Neural cell (in vitro differentiated cells): ENCODE measurements around the gene LY6G5B. TPM values are rescaled to one million over a fixed set of nuclear protein-coding genes. Genes with fewer than 3 reads are reported as not detected.

Source experiments
- H2AFZ ChIP-seq: fragments of 200-600, 300-800 bp; sonication (generic), shearing (Covaris generic); 2 replicates; pipeline ENCODE4 v1.6.0; 2014; ENCODE audit warnings: low read depth, mild to moderate bottlenecking, antibody characterized with exemption, low read length, moderate library complexity
- H3F3A ChIP-seq: fragments of 200-600 bp; shearing (Covaris generic); 2 replicates; pipeline ENCODE4 v1.6.1; 2016; ENCODE audit warnings: mild to moderate bottlenecking, moderate library complexity, mixed read lengths, antibody characterized with exemption, low read length; ENCODE audit not compliant: insufficient read depth, poor library complexity, severe bottlenecking
- H3K27ac ChIP-seq: fragments of 200-600, 300-800 bp; sonication (generic), shearing (Covaris generic); 2 replicates; pipeline ENCODE4 v1.5.1; 2014; ENCODE audit warnings: mild to moderate bottlenecking, low read length, moderate library complexity
- H3K27me3 ChIP-seq: fragments of 300-800, 200-600 bp; sonication (generic), shearing (Covaris generic); 2 replicates; pipeline ENCODE4 v1.6.0; 2014; ENCODE audit warnings: mild to moderate bottlenecking, low read depth, low read length, moderate library complexity; ENCODE audit not compliant: insufficient read depth
- H3K36me3 ChIP-seq: fragments of 300-800, 200-600 bp; sonication (generic), shearing (Covaris generic); 2 replicates; pipeline ENCODE4 v1.5.1; 2014; ENCODE audit warnings: mild to moderate bottlenecking, antibody characterized with exemption, low read length, moderate library complexity; ENCODE audit not compliant: insufficient read depth
- H3K4me2 ChIP-seq: fragments of 300-800, 200-600 bp; sonication (generic), shearing (Covaris generic); 2 replicates; pipeline ENCODE4 v1.6.0; 2014; ENCODE audit warnings: mild to moderate bottlenecking, low read length
- H3K4me3 ChIP-seq: fragments of 300-800, 200-600 bp; sonication (generic), shearing (Covaris generic); 2 replicates; pipeline ENCODE4 v1.5.1; 2014; ENCODE audit warnings: mild to moderate bottlenecking, low read length, moderate library complexity
- H3K79me2 ChIP-seq: fragments of 200-600 bp; shearing (Covaris generic); replicated peaks from 2 replicates; pipeline ENCODE4 v1.6.0; 2014; ENCODE audit warnings: mild to moderate bottlenecking, low read length, moderate library complexity; ENCODE audit not compliant: insufficient read depth
- H3K9ac ChIP-seq: fragments of 300-800, 200-600 bp; sonication (generic), shearing (Covaris generic); 2 replicates; pipeline ENCODE4 v1.6.1; 2016; ENCODE audit warnings: mild to moderate bottlenecking, low read length, mixed read lengths
- H3K9me2 ChIP-seq: fragments of 200-600 bp; shearing (Covaris generic); 2 replicates; pipeline ENCODE4 v1.6.1; 2016; ENCODE audit warnings: mild to moderate bottlenecking, low read length, mixed read lengths; ENCODE audit not compliant: insufficient read depth
- H3K9me3 ChIP-seq: fragments of 200-600, 300-800 bp; sonication (generic), shearing (Covaris generic); 2 replicates; pipeline ENCODE4 v1.6.1; 2016; ENCODE audit warnings: mild to moderate bottlenecking, mixed run types, low read length, moderate library complexity, mixed read lengths
- H4K20me1 ChIP-seq: fragments of 200-600 bp; shearing (Covaris generic); 2 replicates; pipeline ENCODE4 v1.6.1; 2016; ENCODE audit warnings: mild to moderate bottlenecking, mixed run types; ENCODE audit not compliant: insufficient read depth
- CTCF ChIP-seq: fragments of 450-650 bp; IDR thresholded peaks from 2 replicates; pipeline ENCODE4 v1.5.1; 2014; ENCODE audit warnings: antibody characterized with exemption, mild to moderate bottlenecking, moderate library complexity; ENCODE audit not compliant: poor library complexity, severe bottlenecking
- EP300 ChIP-seq: fragments of 450-650 bp; conservative IDR thresholded peaks from 2 replicates; pipeline ENCODE4 v1.6.1; 2014; ENCODE audit warnings: antibody characterized with exemption, mild to moderate bottlenecking, moderate library complexity; ENCODE audit not compliant: poor library complexity, severe bottlenecking
- EZH2 ChIP-seq: fragments of 200-600, 300-800 bp; shearing (Covaris generic), sonication (generic); IDR thresholded peaks from 2 replicates; pipeline ENCODE4 v1.6.1; 2014; ENCODE audit warnings: antibody characterized with exemption, low read length, borderline replicate concordance, mild to moderate bottlenecking; ENCODE audit not compliant: insufficient read depth, poor library complexity, severe bottlenecking
- MXI1 ChIP-seq: fragments of 450-650 bp; conservative IDR thresholded peaks from 2 replicates; pipeline ENCODE4 v1.6.1; 2014; ENCODE audit warnings: antibody characterized with exemption, mild to moderate bottlenecking; ENCODE audit not compliant: poor library complexity, severe bottlenecking
- POLR2AphosphoS5 ChIP-seq: IDR thresholded peaks from 2 replicates; pipeline ENCODE4 v1.6.1; 2012
- RAD21 ChIP-seq: fragments of 450-650 bp; conservative IDR thresholded peaks from 2 replicates; pipeline ENCODE4 v1.6.1; 2014; ENCODE audit warnings: antibody characterized with exemption, mild to moderate bottlenecking, moderate library complexity
- REST ChIP-seq: IDR thresholded peaks from 2 replicates; pipeline ENCODE4 v1.6.1; 2012; ENCODE audit warnings: borderline replicate concordance
- SMC3 ChIP-seq: fragments of 450-650 bp; conservative IDR thresholded peaks from 2 replicates; pipeline ENCODE4 v1.6.1; 2014; ENCODE audit warnings: antibody characterized with exemption, mild to moderate bottlenecking, moderate library complexity; ENCODE audit not compliant: poor library complexity
- TAF1 ChIP-seq: IDR thresholded peaks from 2 replicates; pipeline ENCODE4 v1.6.1; 2012; ENCODE audit warnings: low read depth
- polyA plus RNA-seq: library from polyadenylated mRNA; depleted of rRNA; stranded (reverse); fragments of >200 nt; gene quantifications from 2 replicates; pipeline ENCODE4 v1.2.3, GENCODE V29; 2014

The LY6G5B gene
- polyA plus RNA-seq, 1 donor from 2014 or later = 4.0 TPM

- H3K27me3 ChIP-seq = no peaks in the 10 kb centered on the region
- H3K9ac ChIP-seq = peak overlapping the region; percentile 93
- no peaks in the 10 kb centered on the region for H4K20me1 ChIP-seq
- H3F3A ChIP-seq = no peaks in the 10 kb centered on the region
- no peaks in the 10 kb centered on the region for H3K9me2 ChIP-seq
- H3K36me3 ChIP-seq = no peaks in the 10 kb centered on the region
- peak overlapping the region; percentile 84 for H3K4me3 ChIP-seq
- H3K27ac ChIP-seq = no peak overlapping the region
- TF ChIP-seq MXI1 = no peak
- no peak for TF ChIP-seq EZH2
- no peak for TF ChIP-seq POLR2AphosphoS5
- TF ChIP-seq CTCF = no peak
- TF ChIP-seq EP300 = no peak
- no peak for TF ChIP-seq REST
- no peak for TF ChIP-seq RAD21
- no peak for TF ChIP-seq TAF1
- no peak for TF ChIP-seq SMC3
- peaks cover 26% of the 10 kb centered on the region for H3K79me2 ChIP-seq
- no peaks in the 10 kb centered on the region for H3K9me3 ChIP-seq
- no peak overlapping the region for H2AFZ ChIP-seq
- peak overlapping the region; percentile 96 for H3K4me2 ChIP-seq
Observed at GRCh38 chr6:31700740-31701401, 31.1 kb downstream of the LY6G5B start.

GRCh38 chr6:31701666-31702404 lies 32.1 kb downstream of the LY6G5B start:
- peak overlapping the region; percentile 95 for H3K27ac ChIP-seq
- H3K4me2 ChIP-seq = peak overlapping the region; percentile 96
- H3K9me2 ChIP-seq = no peaks in the 10 kb centered on the region
- no peaks in the 10 kb centered on the region for H3K27me3 ChIP-seq
- no peak for TF ChIP-seq POLR2AphosphoS5
- H3K79me2 ChIP-seq = peaks cover 26% of the 10 kb centered on the region
- no peaks in the 10 kb centered on the region for H3F3A ChIP-seq
- H3K9ac ChIP-seq = peak overlapping the region; percentile 93
- peak overlapping the region; percentile 84 for H3K4me3 ChIP-seq
- H2AFZ ChIP-seq = peak overlapping the region; percentile 88
- H4K20me1 ChIP-seq = no peaks in the 10 kb centered on the region
- H3K9me3 ChIP-seq = no peaks in the 10 kb centered on the region
- H3K36me3 ChIP-seq = no peaks in the 10 kb centered on the region
